HepG2 (cell line): Measurements from ENCODE around the gene FMNL2. TPM values are rescaled to one million over a fixed set of nuclear protein-coding genes. Genes with fewer than 3 reads are reported as not detected.

Experiments
- NBN ChIP-seq: fragments of 450-650 bp; conservative IDR thresholded peaks from 2 replicates; pipeline ENCODE4 v1.6.1; 2017
- polyA plus RNA-seq, 8 experiments: library from polyadenylated mRNA; depleted of rRNA in 3 of 8; stranded (reverse) in 7 of 8; unstranded in 1 of 8; fragments of >200 nt; fragmentation: Illumina TruSeq in 4 of 8; extraction: Trizol in 4 of 8; gene quantifications; 2 replicates each; pipeline versions ENCODE4 v1.2.1 to v1.2.3, GENCODE V29; 2011 to 2016; ENCODE audit warnings: low read depth in 4 of 8, missing spikeins in 1 of 8, mixed read lengths in 1 of 8; ENCODE audit not compliant: insufficient read depth in 1 of 8
- total RNA-seq, 5 experiments: library from RNA; depleted of rRNA; stranded (reverse); fragments of >200 nt; fragmentation: Illumina TruSeq; extraction: Trizol; gene quantifications; 2 replicates each; pipeline ENCODE4 v1.2.3, GENCODE V29; 2016; ENCODE audit warnings: low read depth in 1 of 5
- TF ChIP-seq, protein P1 (sequence below), 2 experiments: fragments of 450-650 bp in 1 of 2; sonication (generic) in 1 of 2; formaldehyde crosslinking in 1 of 2; IDR thresholded peaks; 2 replicates each; pipeline versions ENCODE4 v1.6.1 to v1.8.0; 2016 to 2022; ENCODE audit warnings: antibody characterized with exemption in 1 of 2, mild to moderate bottlenecking in 1 of 2, missing genetic modification reagents in 1 of 2
- TF ChIP-seq, protein P2 (sequence below): IDR thresholded peaks from 2 replicates; pipeline ENCODE4 v1.6.1; 2016; ENCODE audit warnings: mild to moderate bottlenecking, missing biosample characterization, missing genetic modification reagents

The FMNL2 gene
- total and polyA plus RNA-seq, 2 of the 13 experiments (the other 11 are each of a cell fraction or from before 2014, with no cell fraction given) = 66.5 to 67.7 TPM

DNA sequence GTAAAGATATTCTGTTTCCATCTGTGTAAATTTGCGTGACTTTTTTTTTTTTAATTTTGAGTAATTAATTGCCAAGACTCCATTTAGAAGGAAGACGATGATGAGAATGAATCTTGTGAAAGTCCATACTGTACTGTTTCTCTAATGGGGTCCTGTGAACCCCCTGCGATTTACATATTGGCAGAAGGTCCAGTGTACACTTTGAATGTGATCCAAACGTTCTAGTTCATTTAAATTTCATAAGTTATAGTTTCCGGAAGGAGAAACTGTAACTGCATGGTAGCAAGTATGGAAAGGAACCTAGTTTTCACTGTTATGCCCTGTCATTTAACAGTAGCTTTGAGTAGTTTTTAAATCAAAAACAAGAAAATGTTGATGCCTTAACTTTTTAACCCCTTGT, 166.7 kb downstream of the FMNL2 start (continued):
- TF ChIP-seq, protein P1, sequence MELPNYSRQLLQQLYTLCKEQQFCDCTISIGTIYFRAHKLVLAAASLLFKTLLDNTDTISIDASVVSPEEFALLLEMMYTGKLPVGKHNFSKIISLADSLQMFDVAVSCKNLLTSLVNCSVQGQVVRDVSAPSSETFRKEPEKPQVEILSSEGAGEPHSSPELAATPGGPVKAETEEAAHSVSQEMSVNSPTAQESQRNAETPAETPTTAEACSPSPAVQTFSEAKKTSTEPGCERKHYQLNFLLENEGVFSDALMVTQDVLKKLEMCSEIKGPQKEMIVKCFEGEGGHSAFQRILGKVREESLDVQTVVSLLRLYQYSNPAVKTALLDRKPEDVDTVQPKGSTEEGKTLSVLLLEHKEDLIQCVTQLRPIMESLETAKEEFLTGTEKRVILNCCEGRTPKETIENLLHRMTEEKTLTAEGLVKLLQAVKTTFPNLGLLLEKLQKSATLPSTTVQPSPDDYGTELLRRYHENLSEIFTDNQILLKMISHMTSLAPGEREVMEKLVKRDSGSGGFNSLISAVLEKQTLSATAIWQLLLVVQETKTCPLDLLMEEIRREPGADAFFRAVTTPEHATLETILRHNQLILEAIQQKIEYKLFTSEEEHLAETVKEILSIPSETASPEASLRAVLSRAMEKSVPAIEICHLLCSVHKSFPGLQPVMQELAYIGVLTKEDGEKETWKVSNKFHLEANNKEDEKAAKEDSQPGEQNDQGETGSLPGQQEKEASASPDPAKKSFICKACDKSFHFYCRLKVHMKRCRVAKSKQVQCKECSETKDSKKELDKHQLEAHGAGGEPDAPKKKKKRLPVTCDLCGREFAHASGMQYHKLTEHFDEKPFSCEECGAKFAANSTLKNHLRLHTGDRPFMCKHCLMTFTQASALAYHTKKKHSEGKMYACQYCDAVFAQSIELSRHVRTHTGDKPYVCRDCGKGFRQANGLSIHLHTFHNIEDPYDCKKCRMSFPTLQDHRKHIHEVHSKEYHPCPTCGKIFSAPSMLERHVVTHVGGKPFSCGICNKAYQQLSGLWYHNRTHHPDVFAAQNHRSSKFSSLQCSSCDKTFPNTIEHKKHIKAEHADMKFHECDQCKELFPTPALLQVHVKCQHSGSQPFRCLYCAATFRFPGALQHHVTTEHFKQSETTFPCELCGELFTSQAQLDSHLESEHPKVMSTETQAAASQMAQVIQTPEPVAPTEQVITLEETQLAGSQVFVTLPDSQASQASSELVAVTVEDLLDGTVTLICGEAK (IDR thresholded peaks at IDR 0.05) = no peak
- TF ChIP-seq, protein P1 (CRISPR knock-in tag; IDR thresholded peaks at IDR 0.05) = no peak
- TF ChIP-seq, protein P2, sequence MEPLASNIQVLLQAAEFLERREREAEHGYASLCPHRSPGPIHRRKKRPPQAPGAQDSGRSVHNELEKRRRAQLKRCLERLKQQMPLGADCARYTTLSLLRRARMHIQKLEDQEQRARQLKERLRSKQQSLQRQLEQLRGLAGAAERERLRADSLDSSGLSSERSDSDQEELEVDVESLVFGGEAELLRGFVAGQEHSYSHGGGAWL (CRISPR knock-in tag) = no peak
- no peak for TF ChIP-seq NBN
- TF ChIP-seq, all 625 proteins: peak for 0
